Hematopoietic multipotent progenitor cell treated with erythropoietin and hydrocortisone succinate and interleukin-3 and kit ligand, for 17 days (in vitro differentiated cells): ENCODE data around the gene KLRD1.
"Not testable (repeated sequence)": the region's sequence is repeated elsewhere in the genome, so short reads cannot be mapped to it uniquely, and the experiment has no call there.

Experiments
- DNase-seq: peaks from one replicate; pipeline ENCODE4 v3.0.0-alpha.2; 2015; ENCODE audit warnings: low spot score

The KLRD1 gene

GRCh38 chr12:10338470-10338869, 30.8 kb downstream of the KLRD1 start:
- not testable (repeated sequence) for DNase-seq

- no peak for DNase-seq
Measured at GRCh38 chr12:10339053-10339840, 31.6 kb downstream of the KLRD1 start.

GRCh38 chr12:10340946-10341345, 33.3 kb downstream of the KLRD1 start:
- DNase-seq = not testable (repeated sequence)

- no peak for DNase-seq
Measured at GRCh38 chr12:10341892-10342509, 34.3 kb downstream of the KLRD1 start.

GRCh38 chr12:10351457-10351856, 43.8 kb downstream of the KLRD1 start:
- not testable (repeated sequence) for DNase-seq

GRCh38 chr12:10354071-10354470, 46.4 kb downstream of the KLRD1 start:
- DNase-seq = no peak

GRCh38 chr12:10354502-10354901, 46.8 kb downstream of the KLRD1 start:
- no peak for DNase-seq

GRCh38 chr12:10358131-10358530, 50.5 kb downstream of the KLRD1 start:
- DNase-seq = no peak

GRCh38 chr12:10358969-10359368, 51.3 kb downstream of the KLRD1 start:
- DNase-seq = no peak

- no peak for DNase-seq
Measured at GRCh38 chr12:10361084-10361483, 53.4 kb downstream of the KLRD1 start.

- no peak for DNase-seq
Measured at GRCh38 chr12:10361622-10362021, 54.0 kb downstream of the KLRD1 start.

GRCh38 chr12:10362325-10362724, 54.7 kb downstream of the KLRD1 start:
- DNase-seq = no peak

- DNase-seq = no peak
Measured at GRCh38 chr12:10362828-10363657, 55.4 kb downstream of the KLRD1 start.

- DNase-seq = no peak
Measured at GRCh38 chr12:10363658-10363913, 55.9 kb downstream of the KLRD1 start.

- DNase-seq = peak; percentile 50
Measured at GRCh38 chr12:10363914-10364814, 56.5 kb downstream of the KLRD1 start.

- DNase-seq = peak; percentile 86
Measured at GRCh38 chr12:10364815-10365622, 57.3 kb downstream of the KLRD1 start.

- DNase-seq = peak; percentile 14
Measured at GRCh38 chr12:10365696-10366405, 58.2 kb downstream of the KLRD1 start.

- no peak for DNase-seq
Measured at GRCh38 chr12:10366875-10367274, 59.2 kb downstream of the KLRD1 start.

GRCh38 chr12:10367714-10368113, 60.0 kb downstream of the KLRD1 start:
- DNase-seq = not testable (repeated sequence)
